Measurements from ENCODE around the gene C4orf17. TPM values are rescaled to one million over a fixed set of nuclear protein-coding genes. Genes with fewer than 3 reads are reported as not detected.
"Not testable (repeated sequence)": the region's sequence is repeated elsewhere in the genome, so short reads cannot be mapped to it uniquely, and the experiment has no call there.

The C4orf17 gene
- total RNA-seq, 1 experiment from 2014 or later = not detected

DNA sequence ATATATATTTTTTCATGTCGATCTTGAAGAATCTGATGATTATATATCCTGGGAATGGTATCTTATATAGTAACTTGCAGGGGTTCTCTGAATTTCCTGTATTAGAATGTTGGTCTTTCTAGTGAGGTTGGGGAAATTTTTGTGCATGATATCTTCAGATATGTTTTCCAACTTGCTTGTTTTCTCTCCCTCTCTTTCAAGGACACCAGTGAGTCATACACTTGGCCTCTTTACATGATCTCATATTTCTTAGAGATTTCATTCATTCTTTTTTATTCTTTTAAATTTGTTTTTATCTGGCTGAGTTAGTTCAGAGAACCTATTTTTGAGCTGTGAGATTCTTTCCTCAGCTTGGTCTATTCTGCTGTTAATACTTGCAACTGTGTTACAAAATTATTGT, 27.2 kb upstream of the C4orf17 start (continued):
- TF ChIP-seq, protein P1, sequence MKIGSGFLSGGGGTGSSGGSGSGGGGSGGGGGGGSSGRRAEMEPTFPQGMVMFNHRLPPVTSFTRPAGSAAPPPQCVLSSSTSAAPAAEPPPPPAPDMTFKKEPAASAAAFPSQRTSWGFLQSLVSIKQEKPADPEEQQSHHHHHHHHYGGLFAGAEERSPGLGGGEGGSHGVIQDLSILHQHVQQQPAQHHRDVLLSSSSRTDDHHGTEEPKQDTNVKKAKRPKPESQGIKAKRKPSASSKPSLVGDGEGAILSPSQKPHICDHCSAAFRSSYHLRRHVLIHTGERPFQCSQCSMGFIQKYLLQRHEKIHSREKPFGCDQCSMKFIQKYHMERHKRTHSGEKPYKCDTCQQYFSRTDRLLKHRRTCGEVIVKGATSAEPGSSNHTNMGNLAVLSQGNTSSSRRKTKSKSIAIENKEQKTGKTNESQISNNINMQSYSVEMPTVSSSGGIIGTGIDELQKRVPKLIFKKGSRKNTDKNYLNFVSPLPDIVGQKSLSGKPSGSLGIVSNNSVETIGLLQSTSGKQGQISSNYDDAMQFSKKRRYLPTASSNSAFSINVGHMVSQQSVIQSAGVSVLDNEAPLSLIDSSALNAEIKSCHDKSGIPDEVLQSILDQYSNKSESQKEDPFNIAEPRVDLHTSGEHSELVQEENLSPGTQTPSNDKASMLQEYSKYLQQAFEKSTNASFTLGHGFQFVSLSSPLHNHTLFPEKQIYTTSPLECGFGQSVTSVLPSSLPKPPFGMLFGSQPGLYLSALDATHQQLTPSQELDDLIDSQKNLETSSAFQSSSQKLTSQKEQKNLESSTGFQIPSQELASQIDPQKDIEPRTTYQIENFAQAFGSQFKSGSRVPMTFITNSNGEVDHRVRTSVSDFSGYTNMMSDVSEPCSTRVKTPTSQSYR (CRISPR knock-in tag; IDR thresholded peaks at IDR 0.05) = no peak
- TF ChIP-seq, protein P2, sequence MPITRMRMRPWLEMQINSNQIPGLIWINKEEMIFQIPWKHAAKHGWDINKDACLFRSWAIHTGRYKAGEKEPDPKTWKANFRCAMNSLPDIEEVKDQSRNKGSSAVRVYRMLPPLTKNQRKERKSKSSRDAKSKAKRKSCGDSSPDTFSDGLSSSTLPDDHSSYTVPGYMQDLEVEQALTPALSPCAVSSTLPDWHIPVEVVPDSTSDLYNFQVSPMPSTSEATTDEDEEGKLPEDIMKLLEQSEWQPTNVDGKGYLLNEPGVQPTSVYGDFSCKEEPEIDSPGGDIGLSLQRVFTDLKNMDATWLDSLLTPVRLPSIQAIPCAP (CRISPR knock-in tag; IDR thresholded peaks at IDR 0.05) = no peak

DNA sequence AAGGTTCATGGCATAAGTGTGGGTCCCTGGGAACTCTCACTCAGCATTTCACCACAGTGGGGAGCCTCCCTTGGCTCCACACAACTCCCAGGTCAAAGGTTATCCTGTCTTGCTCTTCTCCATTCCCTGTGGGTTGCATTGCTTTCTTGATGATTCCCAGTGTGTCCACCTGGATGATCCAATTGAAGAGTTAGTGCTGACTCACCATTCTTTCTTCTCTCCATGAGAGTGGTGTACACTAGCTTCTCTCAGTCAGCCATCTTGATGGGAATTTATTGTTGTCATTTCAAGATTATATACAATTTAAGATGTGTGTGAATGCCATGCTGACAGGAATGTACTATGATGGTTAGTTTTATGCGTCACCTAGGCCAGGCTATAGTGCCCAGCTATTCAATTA, 25.6 kb upstream of the C4orf17 start:
- Mint-ChIP-seq H3K4me1 (no peaks in the 10 kb centered on the region), H3K27ac (no peak overlapping the region), H3K4me3 (no peak overlapping the region), H3K9me3 (peaks cover 95% of the 10 kb centered on the region), H3K36me3 (peaks cover 59% of the 10 kb centered on the region), H3K27me3 (ENCODE audit: low read depth) (no peaks in the 10 kb centered on the region; the same call in none of the 2 replicates)
- DNase-seq (ENCODE audit: low spot score) (no peak), ATAC-seq (no peak)
- ChIA-PET POLR2A (no interaction called here), CTCF (no interaction called here)
- TF ChIP-seq ZNF121 (CRISPR knock-in tag; IDR thresholded peaks at IDR 0.05) = no peak
- TF ChIP-seq, protein P3, sequence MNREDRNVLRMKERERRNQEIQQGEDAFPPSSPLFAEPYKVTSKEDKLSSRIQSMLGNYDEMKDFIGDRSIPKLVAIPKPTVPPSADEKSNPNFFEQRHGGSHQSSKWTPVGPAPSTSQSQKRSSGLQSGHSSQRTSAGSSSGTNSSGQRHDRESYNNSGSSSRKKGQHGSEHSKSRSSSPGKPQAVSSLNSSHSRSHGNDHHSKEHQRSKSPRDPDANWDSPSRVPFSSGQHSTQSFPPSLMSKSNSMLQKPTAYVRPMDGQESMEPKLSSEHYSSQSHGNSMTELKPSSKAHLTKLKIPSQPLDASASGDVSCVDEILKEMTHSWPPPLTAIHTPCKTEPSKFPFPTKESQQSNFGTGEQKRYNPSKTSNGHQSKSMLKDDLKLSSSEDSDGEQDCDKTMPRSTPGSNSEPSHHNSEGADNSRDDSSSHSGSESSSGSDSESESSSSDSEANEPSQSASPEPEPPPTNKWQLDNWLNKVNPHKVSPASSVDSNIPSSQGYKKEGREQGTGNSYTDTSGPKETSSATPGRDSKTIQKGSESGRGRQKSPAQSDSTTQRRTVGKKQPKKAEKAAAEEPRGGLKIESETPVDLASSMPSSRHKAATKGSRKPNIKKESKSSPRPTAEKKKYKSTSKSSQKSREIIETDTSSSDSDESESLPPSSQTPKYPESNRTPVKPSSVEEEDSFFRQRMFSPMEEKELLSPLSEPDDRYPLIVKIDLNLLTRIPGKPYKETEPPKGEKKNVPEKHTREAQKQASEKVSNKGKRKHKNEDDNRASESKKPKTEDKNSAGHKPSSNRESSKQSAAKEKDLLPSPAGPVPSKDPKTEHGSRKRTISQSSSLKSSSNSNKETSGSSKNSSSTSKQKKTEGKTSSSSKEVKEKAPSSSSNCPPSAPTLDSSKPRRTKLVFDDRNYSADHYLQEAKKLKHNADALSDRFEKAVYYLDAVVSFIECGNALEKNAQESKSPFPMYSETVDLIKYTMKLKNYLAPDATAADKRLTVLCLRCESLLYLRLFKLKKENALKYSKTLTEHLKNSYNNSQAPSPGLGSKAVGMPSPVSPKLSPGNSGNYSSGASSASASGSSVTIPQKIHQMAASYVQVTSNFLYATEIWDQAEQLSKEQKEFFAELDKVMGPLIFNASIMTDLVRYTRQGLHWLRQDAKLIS (CRISPR knock-in tag; IDR thresholded peaks at IDR 0.05; ENCODE audit: borderline replicate concordance) = no peak
- TF ChIP-seq PRRX2 (CRISPR knock-in tag; IDR thresholded peaks at IDR 0.05) = no peak
- TF ChIP-seq GABPB1 (CRISPR knock-in tag; IDR thresholded peaks at IDR 0.05) = no peak
- TF ChIP-seq RORB (CRISPR knock-in tag; IDR thresholded peaks at IDR 0.05) = no peak
- TF ChIP-seq, protein P4, sequence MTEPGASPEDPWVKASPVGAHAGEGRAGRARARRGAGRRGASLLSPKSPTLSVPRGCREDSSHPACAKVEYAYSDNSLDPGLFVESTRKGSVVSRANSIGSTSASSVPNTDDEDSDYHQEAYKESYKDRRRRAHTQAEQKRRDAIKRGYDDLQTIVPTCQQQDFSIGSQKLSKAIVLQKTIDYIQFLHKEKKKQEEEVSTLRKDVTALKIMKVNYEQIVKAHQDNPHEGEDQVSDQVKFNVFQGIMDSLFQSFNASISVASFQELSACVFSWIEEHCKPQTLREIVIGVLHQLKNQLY (CRISPR knock-in tag; IDR thresholded peaks at IDR 0.05) = no peak
- TF ChIP-seq, protein P1 (CRISPR knock-in tag; IDR thresholded peaks at IDR 0.05) = no peak
- no peak for TF ChIP-seq CBFB (CRISPR knock-in tag; IDR thresholded peaks at IDR 0.05; ENCODE audit: low read depth)

DNA sequence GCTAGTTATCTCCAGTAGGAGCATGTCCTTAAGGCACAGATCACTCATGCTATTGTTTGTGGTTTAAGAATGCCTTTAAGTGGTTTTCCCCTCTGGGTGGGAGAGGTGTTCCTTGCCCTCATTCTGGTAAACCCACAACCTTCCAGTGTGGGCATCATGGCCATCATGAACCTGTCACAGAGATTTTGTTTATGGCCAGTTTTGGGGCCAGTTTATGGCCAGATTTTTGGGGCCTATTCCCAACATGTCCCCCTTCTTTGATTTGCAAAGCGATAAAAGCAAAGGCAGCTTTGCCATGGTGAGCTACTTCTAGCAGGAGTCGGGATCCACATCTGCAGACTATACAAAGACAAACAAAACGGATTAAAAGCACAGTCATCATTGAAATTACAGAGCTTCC, 24.2 kb upstream of the C4orf17 start:
- DNase-seq (ENCODE audit: low spot score); POLR2A ChIA-PET: not testable (repeated sequence)

DNA sequence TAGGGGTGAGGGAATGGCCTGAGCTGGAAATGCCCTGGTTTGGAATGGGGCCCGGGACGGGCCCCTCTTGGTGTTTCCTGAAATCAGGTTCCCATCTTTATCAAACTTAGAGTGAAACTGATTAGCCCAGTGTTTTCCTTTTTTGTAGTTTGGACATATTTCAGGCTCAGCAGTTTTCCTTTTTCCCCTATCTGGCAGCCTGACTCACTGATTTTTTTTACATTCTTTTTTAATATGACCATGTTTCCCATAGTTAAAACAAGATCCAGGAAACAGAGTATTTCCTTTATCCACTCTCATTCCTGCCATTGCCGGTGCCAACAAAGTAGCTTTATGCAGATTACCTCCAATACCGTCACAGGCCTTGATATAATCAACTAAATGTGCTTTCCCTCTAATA, 20.5 kb upstream of the C4orf17 start:
- Mint-ChIP-seq H3K4me3 (no peak overlapping the region), H3K27me3 (ENCODE audit: low read depth) (peaks cover 4% of the 10 kb centered on the region), H3K9me3 (peaks cover 94% of the 10 kb centered on the region), H3K27ac (no peak overlapping the region), H3K36me3 (peaks cover 76% of the 10 kb centered on the region), H3K4me1 (no peaks in the 10 kb centered on the region)
- POLR2A ChIA-PET = no interaction called here
- no peak for DNase-seq (ENCODE audit: low spot score)
- ATAC-seq = no peak
- no peak for TF ChIP-seq TEAD1 (CRISPR knock-in tag; IDR thresholded peaks at IDR 0.05)
- TF ChIP-seq MYBL2 (CRISPR knock-in tag; IDR thresholded peaks at IDR 0.05) = no peak
- TF ChIP-seq TCF7 (CRISPR knock-in tag; IDR thresholded peaks at IDR 0.05; ENCODE audit: low read depth) = no peak
- no peak for TF ChIP-seq FOXK1 (CRISPR knock-in tag; IDR thresholded peaks at IDR 0.05)
- TF ChIP-seq ZNF232 (CRISPR knock-in tag; IDR thresholded peaks at IDR 0.05) = no peak
- CTCF ChIA-PET = no interaction called here

More for the DNA sequence above, 24.2 kb upstream of the C4orf17 start:
- H3K4me1 Mint-ChIP-seq; H3K4me3 Mint-ChIP-seq; H3K27ac Mint-ChIP-seq; H3K27me3 Mint-ChIP-seq (ENCODE audit: low read depth); CTCF ChIA-PET; ATAC-seq: not testable (repeated sequence)
- Mint-ChIP-seq H3K36me3 (peaks cover 61% of the 10 kb centered on the region), H3K9me3 (peaks cover 94% of the 10 kb centered on the region)
